ENCODE data around the gene TEX35.

Gene TEX35

DNA sequence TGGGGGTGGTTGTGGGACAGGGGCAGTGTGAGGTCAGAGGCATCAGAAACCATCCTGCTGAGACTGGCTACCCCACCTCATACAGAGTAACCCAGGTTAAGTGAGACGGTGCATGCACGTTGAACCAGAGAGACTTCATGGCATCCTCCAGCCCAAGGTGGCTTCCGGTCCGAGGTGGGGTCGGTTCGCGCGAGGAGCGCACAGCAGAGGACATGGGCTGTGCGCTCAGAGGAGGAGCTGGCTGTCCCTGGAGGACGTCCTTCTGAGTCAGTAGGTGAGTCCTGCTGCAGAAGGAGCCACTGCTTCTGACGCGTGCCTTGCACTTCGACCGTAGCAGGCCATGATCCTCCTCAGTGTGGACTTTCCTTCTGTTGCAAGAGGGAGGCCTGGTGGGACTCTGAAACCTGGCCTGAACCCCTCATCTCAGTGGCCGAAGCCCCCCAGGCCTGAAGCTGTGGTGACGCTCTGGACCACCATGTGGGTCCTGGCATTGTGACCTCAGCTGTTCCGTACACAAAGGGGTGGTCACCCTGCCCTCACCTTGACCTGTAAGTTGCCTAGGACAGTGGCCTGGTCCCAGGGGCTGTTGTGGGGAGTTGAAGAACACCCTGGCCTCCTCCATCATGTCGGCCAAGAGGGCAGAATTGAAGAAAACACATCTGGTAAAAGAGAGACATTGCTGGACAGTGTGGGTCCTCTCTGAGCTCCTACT lies at the start of gene TEX35:
TSS of gene TEX35 (plus strand) at position 544 of the 712 bp plus-strand sequence. CDS start at position 624, 80 bp downstream.
- no peaks in the 10 kb centered on the region for H3K27me3 ChIP-seq (ENCODE audit: control insufficient read depth, insufficient read depth, low read length)
- no peak within 1 kb of the TSS for H3K9ac ChIP-seq (ENCODE audit: low read length)
- H3K4me3 ChIP-seq (ENCODE audit: low read length) = no peak within 1 kb of the TSS
- no peaks in the 10 kb centered on the region for H3K9me3 ChIP-seq (ENCODE audit: control insufficient read depth, low read length)
- H3K36me3 ChIP-seq (ENCODE audit: control insufficient read depth, insufficient read depth, low read length) = no peaks in the 10 kb centered on the region
- H3K4me1 ChIP-seq (ENCODE audit: control insufficient read depth, insufficient read depth, low read length) = peaks cover 22% of the 10 kb centered on the region

DNA sequence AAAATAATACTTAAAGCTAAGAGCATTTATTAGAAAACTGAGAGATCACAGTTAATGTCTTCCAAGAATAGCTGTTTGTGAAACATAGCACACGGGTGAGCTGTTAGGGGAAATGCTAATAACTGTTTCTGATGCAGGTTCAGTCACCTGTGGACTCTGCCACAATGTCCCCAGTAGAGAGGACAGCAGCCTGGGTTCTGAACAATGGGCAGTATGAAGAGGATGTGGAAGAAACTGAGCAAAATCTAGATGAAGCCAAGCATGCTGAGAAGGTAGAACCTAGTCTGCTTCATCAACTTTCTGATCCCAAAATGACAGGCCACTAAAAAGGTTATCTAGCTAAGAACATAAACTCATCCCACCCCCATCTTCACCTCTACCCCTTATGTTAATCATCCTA lies 48.8 kb upstream of the TEX35 start:
- H3K27me3 ChIP-seq (ENCODE audit: control insufficient read depth, insufficient read depth, low read length) = no peaks in the 10 kb centered on the region
- H3K36me3 ChIP-seq (ENCODE audit: control insufficient read depth, insufficient read depth, low read length) = no peaks in the 10 kb centered on the region

DNA sequence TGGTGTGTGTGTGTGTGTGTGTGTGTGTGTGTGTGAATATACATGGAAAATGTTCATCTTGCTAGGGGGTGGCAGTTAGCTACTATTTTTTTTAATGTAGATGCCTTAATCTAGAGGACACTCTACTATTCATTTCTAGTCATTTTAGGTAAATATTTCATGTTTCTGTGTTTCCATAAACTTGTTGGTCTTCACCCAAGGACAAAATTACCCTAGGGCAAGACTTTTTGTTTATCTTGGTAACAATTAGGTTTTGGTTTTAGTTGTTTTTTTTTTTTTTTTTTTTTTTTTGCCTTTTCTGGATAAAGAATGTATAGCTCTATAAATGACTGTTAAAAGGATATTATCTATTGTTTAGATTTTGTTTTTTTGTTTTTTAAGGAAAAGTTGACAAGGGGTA lies 48.3 kb upstream of the TEX35 start:
- Histone ChIP-seq H3K4me1 (ENCODE audit: control insufficient read depth, insufficient read depth, low read length) (no peaks in the 10 kb centered on the region), H3K9me3 (ENCODE audit: control insufficient read depth, low read length) (no peaks in the 10 kb centered on the region), H3K9ac (ENCODE audit: low read length) (no peak overlapping the region), H3K36me3 (ENCODE audit: control insufficient read depth, insufficient read depth, low read length) (no peaks in the 10 kb centered on the region), H3K27me3 (ENCODE audit: control insufficient read depth, insufficient read depth, low read length) (no peaks in the 10 kb centered on the region), H3K4me3 (ENCODE audit: low read length) (no peak overlapping the region)

More for the DNA sequence above, 48.8 kb upstream of the TEX35 start:
- Histone ChIP-seq H3K4me3 (ENCODE audit: low read length) (no peak overlapping the region), H3K9ac (ENCODE audit: low read length) (no peak overlapping the region), H3K4me1 (ENCODE audit: control insufficient read depth, insufficient read depth, low read length) (no peaks in the 10 kb centered on the region), H3K9me3 (ENCODE audit: control insufficient read depth, low read length) (no peaks in the 10 kb centered on the region)

GRCh38 chr1:178465011-178465410 lies 47.9 kb upstream of the TEX35 start:
- H3K36me3 ChIP-seq (ENCODE audit: control insufficient read depth, insufficient read depth, low read length) = no peaks in the 10 kb centered on the region
- no peak overlapping the region for H3K9ac ChIP-seq (ENCODE audit: low read length)
- no peaks in the 10 kb centered on the region for H3K4me1 ChIP-seq (ENCODE audit: control insufficient read depth, insufficient read depth, low read length)
- H3K9me3 ChIP-seq (ENCODE audit: control insufficient read depth, low read length) = no peaks in the 10 kb centered on the region
- no peaks in the 10 kb centered on the region for H3K27me3 ChIP-seq (ENCODE audit: control insufficient read depth, insufficient read depth, low read length)
- no peak overlapping the region for H3K4me3 ChIP-seq (ENCODE audit: low read length)

- Histone ChIP-seq H3K9ac (ENCODE audit: low read length) (no peak overlapping the region), H3K4me1 (ENCODE audit: control insufficient read depth, insufficient read depth, low read length) (no peaks in the 10 kb centered on the region), H3K4me3 (ENCODE audit: low read length) (no peak overlapping the region), H3K36me3 (ENCODE audit: control insufficient read depth, insufficient read depth, low read length) (no peaks in the 10 kb centered on the region), H3K9me3 (ENCODE audit: control insufficient read depth, low read length) (no peaks in the 10 kb centered on the region), H3K27me3 (ENCODE audit: control insufficient read depth, insufficient read depth, low read length) (no peaks in the 10 kb centered on the region)
These were observed 45.1 kb upstream of the TEX35 start for GRCh38 chr1:178467837-178468236.

GRCh38 chr1:178470411-178470960 lies 42.4 kb upstream of the TEX35 start:
- Histone ChIP-seq H3K9ac (ENCODE audit: low read length) (no peak overlapping the region), H3K4me1 (ENCODE audit: control insufficient read depth, insufficient read depth, low read length) (no peaks in the 10 kb centered on the region), H3K36me3 (ENCODE audit: control insufficient read depth, insufficient read depth, low read length) (no peaks in the 10 kb centered on the region), H3K27me3 (ENCODE audit: control insufficient read depth, insufficient read depth, low read length) (no peaks in the 10 kb centered on the region), H3K9me3 (ENCODE audit: control insufficient read depth, low read length) (no peaks in the 10 kb centered on the region), H3K4me3 (ENCODE audit: low read length) (no peak overlapping the region)

DNA sequence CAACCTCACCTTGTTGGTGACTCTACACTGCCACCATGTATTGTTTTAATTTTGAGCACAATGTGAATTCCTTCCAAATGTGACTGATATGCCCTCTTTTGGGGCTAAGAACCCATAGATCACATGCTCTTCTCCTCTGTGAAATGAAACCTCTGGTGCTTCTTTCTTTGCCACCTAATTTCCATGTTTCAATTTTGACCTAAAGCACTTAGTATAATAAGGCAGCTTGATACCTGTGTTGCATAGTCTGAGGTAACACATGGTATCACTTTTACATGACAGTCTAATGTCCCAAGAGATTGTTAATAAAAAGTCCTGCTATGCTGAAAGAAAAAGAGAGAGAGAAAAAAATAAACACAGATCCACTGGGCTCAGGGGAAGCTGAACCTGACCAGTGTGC lies 40.4 kb upstream of the TEX35 start:
- H3K9ac ChIP-seq (ENCODE audit: low read length) = no peak overlapping the region
- H3K27me3 ChIP-seq (ENCODE audit: control insufficient read depth, insufficient read depth, low read length) = no peaks in the 10 kb centered on the region
- no peaks in the 10 kb centered on the region for H3K36me3 ChIP-seq (ENCODE audit: control insufficient read depth, insufficient read depth, low read length)
- no peaks in the 10 kb centered on the region for H3K9me3 ChIP-seq (ENCODE audit: control insufficient read depth, low read length)
- H3K4me1 ChIP-seq (ENCODE audit: control insufficient read depth, insufficient read depth, low read length) = peaks cover 5% of the 10 kb centered on the region
- H3K4me3 ChIP-seq (ENCODE audit: low read length) = no peak overlapping the region

DNA sequence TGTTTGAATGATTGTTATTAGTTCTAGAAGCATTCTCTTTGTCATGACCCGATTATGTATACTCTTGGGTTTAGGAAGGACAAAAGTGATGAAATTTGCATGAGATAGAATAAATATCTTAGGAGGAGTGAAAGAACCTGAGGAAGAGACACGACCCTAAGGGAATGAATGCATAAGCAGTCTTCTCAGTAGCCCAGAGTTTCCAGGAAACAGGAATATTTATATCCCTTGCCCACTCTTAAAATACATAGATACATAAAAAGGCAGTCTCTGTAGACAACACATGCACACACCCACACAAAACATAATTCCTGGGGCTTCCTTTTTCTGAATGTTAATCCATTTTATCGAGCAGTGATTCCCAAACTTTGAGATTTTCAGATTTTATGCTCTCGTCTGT lies 35.5 kb upstream of the TEX35 start:
- no peaks in the 10 kb centered on the region for H3K9me3 ChIP-seq (ENCODE audit: control insufficient read depth, low read length)
- H3K27me3 ChIP-seq (ENCODE audit: control insufficient read depth, insufficient read depth, low read length) = no peaks in the 10 kb centered on the region
- H3K9ac ChIP-seq (ENCODE audit: low read length) = no peak overlapping the region
- H3K36me3 ChIP-seq (ENCODE audit: control insufficient read depth, insufficient read depth, low read length) = no peaks in the 10 kb centered on the region
- H3K4me3 ChIP-seq (ENCODE audit: low read length) = no peak overlapping the region
- H3K4me1 ChIP-seq (ENCODE audit: control insufficient read depth, insufficient read depth, low read length) = peaks cover 5% of the 10 kb centered on the region

GRCh38 chr1:178477841-178478240 lies 35.1 kb upstream of the TEX35 start:
- Histone ChIP-seq H3K9ac (ENCODE audit: low read length) (no peak overlapping the region), H3K27me3 (ENCODE audit: control insufficient read depth, insufficient read depth, low read length) (no peaks in the 10 kb centered on the region), H3K4me3 (ENCODE audit: low read length) (no peak overlapping the region), H3K36me3 (ENCODE audit: control insufficient read depth, insufficient read depth, low read length) (no peaks in the 10 kb centered on the region), H3K4me1 (ENCODE audit: control insufficient read depth, insufficient read depth, low read length) (peaks cover 5% of the 10 kb centered on the region), H3K9me3 (ENCODE audit: control insufficient read depth, low read length) (no peaks in the 10 kb centered on the region)

- H3K36me3 ChIP-seq (ENCODE audit: control insufficient read depth, insufficient read depth, low read length) = no peaks in the 10 kb centered on the region
- no peaks in the 10 kb centered on the region for H3K9me3 ChIP-seq (ENCODE audit: control insufficient read depth, low read length)
- peaks cover 14% of the 10 kb centered on the region for H3K4me1 ChIP-seq (ENCODE audit: control insufficient read depth, insufficient read depth, low read length)
- no peak overlapping the region for H3K4me3 ChIP-seq (ENCODE audit: low read length)
- H3K9ac ChIP-seq (ENCODE audit: low read length) = no peak overlapping the region
- peaks cover 11% of the 10 kb centered on the region for H3K27me3 ChIP-seq (ENCODE audit: control insufficient read depth, insufficient read depth, low read length)
These were observed 29.5 kb upstream of the TEX35 start for GRCh38 chr1:178483251-178483957.

GRCh38 chr1:178484698-178485225 lies 28.1 kb upstream of the TEX35 start:
- H3K9ac ChIP-seq (ENCODE audit: low read length) = no peak overlapping the region
- peaks cover 11% of the 10 kb centered on the region for H3K27me3 ChIP-seq (ENCODE audit: control insufficient read depth, insufficient read depth, low read length)
- peaks cover 14% of the 10 kb centered on the region for H3K4me1 ChIP-seq (ENCODE audit: control insufficient read depth, insufficient read depth, low read length)
- H3K36me3 ChIP-seq (ENCODE audit: control insufficient read depth, insufficient read depth, low read length) = no peaks in the 10 kb centered on the region
- no peaks in the 10 kb centered on the region for H3K9me3 ChIP-seq (ENCODE audit: control insufficient read depth, low read length)
- no peak overlapping the region for H3K4me3 ChIP-seq (ENCODE audit: low read length)

DNA sequence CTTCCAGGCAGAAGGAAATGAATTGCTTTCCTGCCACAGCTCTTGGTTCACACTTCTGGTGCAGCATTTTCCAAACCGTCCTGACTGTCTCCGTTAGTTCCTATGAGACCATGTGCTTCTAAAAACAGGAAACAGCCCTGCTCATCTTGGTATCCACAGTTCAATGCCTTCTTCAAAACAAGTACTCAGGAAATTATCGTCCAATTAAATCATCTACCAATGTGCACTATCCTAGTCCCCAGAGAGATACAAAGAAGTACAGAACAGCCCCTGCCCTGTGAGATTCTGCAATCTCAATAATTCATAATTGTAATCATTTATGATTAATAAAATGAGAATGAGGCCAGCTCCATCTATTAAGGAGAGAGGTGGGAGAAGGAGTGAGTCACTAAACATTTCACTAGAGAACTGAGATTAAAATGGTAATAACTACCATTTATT lies 27.3 kb upstream of the TEX35 start:
- Histone ChIP-seq H3K9ac (ENCODE audit: low read length) (no peak overlapping the region), H3K27me3 (ENCODE audit: control insufficient read depth, insufficient read depth, low read length) (peaks cover 11% of the 10 kb centered on the region), H3K9me3 (ENCODE audit: control insufficient read depth, low read length) (no peaks in the 10 kb centered on the region), H3K36me3 (ENCODE audit: control insufficient read depth, insufficient read depth, low read length) (no peaks in the 10 kb centered on the region), H3K4me1 (ENCODE audit: control insufficient read depth, insufficient read depth, low read length) (peaks cover 14% of the 10 kb centered on the region), H3K4me3 (ENCODE audit: low read length) (no peak overlapping the region)

Measured in mucosa of stomach (tissue), 1 donor.